ENCODE measurements around the gene TMEM184B.

TMEM184B gene

DNA sequence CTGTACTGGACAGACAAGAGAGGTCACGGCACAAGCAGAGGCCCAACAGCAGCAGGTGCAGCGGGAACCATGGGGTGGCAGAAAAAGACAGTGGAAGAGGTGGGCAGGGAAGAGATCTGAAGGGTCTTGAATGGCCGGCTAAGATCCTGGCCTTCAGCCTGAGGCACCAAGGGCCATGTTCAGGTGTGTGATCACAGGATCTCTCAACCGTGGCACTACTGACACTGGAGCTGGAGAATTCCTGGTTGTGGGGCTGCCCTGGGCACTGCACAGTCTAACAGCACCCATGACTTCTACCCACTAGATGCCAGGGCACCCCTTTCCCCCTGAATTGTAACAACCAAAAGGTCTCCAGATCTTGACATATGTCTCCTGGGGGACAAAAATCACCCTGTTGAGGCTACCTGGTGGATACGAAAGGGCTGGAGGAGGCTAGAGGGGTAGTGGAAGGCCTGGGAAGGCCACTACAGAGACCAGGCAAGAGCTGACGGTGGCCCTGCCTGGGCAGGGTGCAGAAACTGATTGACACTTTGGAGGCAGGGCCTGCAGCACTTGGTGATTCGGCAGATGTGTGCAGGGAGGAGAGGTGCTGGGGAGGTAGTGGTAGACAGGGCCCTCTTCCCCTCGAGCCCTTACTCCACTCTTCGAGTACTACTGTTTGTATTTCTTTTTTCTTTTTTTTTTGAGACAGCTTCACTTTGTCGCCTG is 36.1 kb upstream of the TMEM184B start:
- DNase-seq, result no peak

DNA sequence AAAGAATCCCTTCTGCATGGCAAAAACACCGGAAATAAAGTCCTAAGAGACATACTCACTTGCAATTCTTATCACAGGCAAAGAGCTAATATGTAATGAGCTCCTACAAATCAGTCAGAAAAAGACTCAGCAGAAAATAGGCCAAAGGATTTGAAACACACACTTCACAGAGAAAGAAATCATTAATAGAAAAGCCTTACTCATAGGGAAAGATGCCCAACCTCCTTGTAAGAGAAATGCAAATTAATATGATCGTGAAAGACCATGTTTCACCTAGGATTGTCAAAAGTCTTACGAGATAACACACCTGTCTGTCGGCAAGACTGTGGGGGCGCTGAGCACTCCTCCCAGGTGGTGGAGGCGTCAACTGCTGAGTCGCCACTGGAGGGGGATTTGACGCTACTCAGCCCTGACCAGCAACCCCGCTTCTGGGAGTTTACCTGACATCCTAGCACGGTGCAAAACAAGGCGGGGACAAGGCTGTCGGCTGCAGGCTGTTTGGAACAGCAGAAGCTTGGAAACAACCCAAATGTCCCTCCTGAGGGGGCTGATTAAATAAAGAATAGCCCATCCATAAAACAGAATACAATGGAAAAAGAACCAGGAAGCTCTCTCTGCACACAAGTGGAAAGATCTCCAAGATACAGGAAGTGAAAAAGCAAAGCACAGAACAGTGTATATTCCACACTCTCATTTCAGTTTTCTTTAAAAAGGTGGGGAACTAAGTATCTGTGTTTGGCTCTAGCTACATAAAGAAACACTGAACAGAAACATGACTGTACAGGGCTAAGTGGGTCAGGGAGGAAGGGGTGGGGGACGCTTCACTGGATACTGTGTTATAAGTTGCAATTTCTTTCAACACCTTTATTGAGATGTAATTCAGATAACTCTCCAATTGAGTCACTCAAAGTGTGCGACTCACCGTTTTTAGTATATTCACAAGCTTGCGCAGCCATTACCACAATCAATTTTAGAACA is 33.0 kb upstream of the TMEM184B start:
- DNase-seq, result peak; percentile 27

DNA sequence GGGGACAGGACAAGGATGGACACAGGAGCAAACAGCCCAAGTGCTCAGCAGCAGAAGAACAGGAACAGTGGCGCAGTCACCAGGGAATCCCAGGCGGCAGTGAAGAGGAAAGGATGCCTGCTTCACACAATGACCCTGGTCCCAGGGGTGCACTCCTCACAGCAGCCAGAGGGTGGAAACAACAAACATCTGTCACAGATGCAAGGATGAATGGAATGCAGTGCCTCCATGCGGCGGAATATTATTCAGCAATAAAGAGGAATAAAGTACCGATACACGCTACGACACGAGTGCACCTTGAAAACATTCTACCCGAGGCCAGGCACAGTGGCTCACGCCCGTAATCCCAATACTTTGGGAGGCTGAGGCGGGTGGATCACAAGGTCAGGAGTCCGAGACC is 31.7 kb upstream of the TMEM184B start:
- DNase-seq, result no peak

DNA sequence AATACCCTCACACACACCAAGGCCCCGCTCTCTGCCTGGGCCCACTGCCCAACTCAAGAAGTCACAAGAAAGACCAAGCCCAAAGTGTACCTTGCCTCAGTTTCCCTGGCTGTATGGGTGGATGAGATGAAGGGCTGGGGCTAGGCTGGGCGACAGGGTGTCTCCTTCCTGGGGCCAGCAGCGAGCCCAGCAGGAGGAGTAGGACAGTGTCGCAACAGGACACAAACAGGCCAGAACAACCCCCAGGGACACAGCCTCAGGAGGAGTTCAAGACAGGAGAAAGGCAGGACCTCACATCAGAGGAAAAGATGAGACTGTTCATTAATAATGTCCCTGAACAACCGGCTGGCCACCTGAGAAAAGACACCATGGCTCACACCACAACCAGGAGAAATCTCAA is 31.2 kb upstream of the TMEM184B start:
- DNase-seq, result no peak

DNA sequence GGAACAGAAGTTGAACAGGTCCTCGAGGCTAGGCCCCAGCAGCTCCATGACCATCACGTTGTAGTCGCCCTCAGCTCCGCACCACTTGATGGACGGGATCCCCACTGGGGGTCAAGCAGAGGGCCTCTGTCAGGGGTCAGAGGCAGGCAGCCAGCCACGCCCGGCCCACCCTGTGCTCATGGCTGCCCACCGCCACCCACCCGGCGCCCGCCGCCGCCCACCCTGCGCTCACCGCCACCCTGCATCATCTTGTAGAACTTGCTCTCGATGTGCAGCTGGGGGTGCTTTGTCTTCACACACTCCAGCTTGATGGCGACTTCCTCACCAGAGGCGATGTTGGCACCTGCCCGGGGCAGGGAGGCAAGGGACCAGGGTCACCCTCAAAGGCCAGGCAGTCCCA is 30.1 kb upstream of the TMEM184B start:
- DNase-seq, result no peak

DNA sequence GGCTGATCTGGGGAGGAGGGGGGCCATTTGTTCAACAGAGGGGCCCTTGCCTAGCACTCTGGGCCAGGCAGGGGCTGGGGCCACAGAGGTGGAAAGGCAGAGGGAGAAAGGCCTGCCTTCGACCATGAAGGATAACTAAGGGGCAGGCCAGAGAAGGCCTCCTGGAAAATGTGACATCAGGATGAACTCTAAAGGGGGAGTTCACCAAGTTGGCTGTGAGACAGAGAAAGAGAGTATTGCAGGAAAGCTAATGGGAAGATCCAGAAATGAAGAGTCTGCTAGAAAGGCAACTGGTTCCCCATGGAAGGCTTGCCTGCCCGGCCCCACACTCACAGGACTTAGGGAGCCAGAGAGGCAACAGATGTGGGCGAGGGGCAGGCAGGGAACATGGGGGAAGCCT is 28.1 kb upstream of the TMEM184B start:
- DNase-seq, result no peak

DNA sequence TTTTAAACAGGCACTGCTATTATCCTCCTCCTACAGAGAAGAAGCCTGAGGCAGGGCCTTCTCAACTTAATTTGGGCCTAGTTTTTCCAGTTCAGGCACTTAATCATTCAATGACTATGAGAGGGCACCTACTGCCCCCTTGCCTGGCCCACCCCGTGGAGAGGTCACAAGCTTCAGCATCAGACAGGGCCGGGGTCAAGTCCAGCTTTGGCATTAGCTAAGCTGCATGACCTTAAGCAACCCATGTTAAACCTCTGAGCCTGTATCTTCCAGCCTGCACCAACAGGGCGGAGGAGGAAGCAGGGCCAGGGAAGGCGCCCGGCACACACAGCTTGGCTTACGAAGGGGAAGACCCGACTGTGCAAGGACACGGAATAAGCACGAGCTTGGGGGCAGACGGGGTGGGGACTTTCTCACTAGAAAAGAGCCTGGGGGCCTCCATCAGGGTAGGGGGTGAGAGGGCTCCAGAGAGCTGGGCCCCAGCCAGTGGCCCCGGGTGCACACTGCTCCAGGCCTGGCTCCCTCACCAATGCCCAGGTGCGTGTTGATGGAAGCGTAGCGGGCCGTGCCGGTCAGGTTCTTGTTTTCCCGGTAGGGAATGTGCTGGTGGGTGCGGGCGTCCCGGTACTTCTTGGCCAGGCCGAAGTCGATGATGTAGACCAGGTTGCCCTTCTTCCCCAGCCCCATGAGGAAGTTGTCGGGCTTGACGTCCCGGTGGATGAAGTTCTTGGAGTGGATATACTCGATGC is 27.6 kb upstream of the TMEM184B start:
- no peak for DNase-seq

DNA sequence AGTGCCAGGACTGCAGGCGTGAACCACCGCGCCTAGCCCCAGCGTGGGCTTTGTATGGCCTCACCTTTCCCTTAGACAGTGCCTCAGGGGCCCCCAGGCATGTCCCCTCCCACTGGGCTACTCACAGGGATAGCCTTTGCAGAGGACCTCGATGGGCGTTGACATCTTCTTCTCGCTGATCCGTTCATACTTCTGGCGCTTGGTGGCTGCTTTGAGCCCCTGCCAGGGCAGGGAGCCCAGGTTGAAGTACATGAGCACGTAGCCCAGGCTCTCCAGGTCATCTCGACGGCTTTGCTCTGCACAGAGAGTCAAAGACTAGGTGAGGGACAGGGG is 26.9 kb upstream of the TMEM184B start:
- no peak for DNase-seq

DNA sequence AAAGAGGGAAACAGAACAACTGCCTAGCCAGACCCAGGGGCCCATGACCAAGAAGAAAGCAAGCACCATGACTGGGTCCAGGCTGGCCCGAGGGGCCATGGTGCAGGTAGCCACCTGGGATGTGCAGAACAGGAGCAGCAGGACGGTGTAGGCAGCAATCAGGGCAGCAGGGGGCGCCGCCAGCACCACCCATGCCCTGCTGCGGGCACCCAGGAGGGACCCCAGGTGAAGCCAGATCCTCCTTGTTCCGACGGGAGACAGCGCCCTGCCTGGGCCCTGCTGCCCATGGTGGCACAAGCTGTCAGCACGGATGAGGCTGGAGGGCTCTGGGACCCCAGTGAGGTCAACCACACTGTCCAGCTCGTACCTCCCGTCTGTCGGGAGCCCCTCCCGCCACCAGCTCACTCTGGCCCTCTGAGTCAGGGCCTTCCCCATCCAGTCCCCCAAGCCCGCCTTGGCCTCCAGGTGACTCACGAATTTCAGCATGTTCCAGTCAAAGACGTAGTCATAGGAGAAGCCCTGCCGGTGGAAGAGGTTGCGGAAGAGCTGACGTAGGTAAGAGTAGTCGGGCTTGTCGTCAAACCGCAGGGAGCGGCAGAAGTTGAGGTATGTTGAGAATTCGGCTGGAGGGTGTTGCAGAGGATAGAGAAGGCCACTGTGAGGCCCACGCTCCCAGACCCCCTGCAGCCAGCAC is 25.6 kb upstream of the TMEM184B start:
- peak; percentile 40 for DNase-seq

DNA sequence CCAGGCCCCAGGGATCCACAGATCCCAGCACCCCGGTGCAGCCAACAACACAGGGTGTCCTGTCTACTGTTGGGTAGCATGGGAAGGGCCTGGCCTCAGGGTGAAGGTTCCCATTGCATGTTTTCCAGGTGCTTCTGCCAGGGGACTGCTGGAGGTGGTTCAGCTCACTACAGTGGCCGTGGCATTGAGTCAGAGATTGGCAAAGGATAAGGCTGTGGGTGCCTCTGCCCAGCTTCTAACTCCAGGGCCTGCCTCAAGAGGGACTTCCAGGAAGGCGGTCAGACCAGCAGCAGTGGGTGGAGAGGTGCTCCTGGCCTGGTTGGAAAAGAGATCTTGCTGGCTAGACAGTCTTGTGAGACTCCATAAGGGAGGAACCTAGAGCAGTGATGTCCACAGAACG is 23.6 kb upstream of the TMEM184B start:
- no peak for DNase-seq

DNA sequence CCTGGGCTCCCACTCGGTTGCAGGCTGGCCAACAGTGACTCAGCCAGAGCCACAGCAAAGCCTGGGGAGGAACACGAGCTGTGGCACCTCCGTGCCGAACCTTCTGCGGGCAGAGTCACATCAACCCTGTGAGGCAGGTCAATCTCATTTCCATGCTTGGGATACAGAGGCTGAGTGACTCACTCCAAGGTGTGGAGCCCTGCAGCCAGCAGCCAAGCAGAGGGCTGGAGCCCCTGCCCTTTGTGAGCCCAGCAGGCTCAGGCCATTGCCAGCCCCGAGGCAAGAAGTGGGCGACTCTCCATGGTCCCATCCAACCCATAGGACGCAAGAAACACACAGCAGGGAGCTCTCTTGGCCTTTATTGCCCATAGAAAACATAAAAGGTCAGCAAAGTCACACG is 23.1 kb upstream of the TMEM184B start:
- DNase-seq, result no peak

DNA sequence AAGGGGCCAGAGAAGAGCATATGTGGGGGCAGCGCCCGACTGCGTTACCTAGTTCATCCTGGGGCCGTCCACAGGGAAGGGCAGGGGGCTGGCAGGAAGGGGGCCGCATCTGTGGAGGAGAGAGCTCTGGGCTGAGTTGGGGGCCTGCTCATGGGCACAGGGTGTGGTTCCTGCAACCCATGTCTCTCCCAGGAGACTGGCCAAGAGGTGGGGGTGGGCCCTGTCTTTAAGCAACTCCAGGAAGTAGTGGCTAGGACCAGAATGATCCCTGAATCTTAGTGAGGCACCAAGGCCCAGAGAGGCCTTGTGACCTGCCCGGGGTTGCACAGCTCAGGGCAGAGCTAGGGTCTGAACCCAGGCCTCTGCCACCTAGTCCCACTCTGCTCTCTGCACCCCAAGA is 22.5 kb upstream of the TMEM184B start:
- no peak for DNase-seq

DNA sequence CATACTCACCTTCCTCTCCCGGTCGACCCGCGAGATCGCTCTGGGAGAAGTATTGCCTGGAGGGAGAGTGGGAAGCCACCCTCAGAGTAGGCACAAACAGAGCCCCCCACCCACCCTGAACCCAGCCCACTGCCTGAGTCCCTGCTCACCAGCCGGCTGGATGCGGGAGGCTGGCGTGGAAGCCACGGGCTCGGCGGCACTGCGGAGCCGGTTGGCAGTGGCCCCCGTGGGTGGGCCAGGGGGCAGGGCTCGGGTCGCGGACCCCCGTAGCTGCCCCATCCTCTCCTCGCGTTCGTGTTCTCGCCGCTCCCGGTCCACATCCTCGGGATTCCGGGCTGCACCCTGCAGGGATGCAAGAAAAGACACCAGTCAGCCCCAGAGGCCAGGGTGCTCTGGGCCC is 21.4 kb upstream of the TMEM184B start:
- no peak for DNase-seq

DNA sequence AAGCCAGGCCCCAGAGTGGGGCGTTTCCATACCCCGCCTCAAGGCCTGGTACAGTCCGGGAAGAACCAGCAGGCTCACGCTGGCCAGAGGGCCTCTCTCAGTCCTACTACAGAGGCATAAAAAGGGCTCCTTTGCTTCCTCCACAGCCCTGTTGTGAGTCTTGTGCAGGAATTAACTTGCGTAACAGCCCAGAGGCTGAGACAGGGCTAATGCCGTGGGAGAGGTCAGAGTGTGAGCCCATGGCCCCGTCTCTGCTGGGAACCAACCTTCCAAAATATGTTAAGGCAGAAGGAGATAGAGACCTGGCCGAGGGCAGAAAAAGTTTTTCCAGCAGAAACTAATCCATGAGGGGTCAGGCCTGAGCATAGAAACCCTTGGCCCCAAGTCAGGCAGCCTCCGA is 19.9 kb upstream of the TMEM184B start:
- no peak for DNase-seq

DNA sequence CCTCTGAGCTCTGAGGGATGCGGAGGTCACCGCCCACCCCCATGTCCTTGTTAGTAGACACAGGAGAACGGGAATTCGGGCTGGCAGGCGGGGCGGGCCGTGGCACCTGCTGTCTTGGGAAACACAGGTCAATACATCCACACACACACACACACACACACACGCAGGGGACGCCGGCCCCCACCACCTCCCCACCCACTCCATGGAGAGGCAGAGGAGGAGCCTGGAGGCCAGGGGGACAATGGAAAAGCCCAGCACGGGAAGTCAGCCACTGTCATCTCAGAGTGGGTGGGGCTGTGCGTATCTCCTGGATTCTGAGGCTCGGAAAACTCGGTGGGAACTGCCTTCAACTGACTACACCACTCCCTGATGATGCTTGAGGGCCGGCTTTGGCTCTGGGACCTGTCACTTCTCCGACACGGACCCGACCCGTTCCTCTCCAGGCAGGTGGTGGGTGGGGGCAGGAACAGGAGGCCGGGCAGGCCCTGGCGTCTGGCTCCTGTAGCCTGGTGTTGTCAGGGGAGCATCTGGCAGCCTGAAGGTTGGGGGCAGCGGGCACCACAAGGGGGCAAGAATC is 18.5 kb upstream of the TMEM184B start:
- DNase-seq, result no peak

DNA sequence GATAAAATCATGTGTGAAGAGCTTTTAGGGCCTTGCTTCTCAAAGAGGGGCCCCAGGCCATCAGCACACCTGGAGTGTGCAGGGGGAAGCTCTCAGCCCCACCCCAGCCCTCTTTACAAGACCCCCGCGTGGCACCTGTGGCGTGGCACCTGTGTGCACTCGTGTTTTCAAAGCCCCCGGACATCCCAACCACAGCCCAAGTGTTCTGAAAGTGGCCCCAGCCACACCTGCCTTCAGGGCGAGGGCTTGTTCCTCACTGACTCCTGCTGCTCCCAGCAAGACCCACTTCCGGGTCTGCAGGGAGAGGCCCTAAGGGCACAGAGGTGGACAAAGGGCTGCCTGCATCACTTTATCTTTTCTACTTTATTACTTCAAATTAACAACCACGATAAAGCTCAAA is 17.5 kb upstream of the TMEM184B start:
- no peak for DNase-seq

DNA sequence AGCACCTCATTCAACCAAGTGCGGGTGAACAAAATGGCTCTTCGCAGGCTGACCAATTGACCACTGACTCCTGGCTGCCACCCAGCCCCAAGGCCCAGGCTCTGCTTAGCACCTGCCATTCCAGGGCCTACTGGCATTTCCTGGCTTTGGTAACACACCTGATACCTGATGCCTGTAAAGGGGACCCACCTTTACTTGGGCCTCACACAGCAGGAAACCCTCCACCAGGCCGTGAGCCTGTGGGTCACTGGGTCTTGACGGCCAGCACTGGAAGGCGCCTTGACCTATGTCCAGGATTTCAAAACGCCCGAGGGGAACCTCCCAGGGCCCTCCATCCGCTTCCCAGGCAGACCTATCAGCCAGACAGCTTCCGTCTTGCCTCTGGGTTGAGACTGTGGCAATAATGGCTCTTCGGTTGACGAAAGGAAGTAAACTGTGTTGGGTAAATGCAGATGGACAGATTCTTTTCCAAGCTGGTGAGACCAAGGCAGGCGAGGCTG is 16.8 kb upstream of the TMEM184B start:
- DNase-seq, result no peak

DNA sequence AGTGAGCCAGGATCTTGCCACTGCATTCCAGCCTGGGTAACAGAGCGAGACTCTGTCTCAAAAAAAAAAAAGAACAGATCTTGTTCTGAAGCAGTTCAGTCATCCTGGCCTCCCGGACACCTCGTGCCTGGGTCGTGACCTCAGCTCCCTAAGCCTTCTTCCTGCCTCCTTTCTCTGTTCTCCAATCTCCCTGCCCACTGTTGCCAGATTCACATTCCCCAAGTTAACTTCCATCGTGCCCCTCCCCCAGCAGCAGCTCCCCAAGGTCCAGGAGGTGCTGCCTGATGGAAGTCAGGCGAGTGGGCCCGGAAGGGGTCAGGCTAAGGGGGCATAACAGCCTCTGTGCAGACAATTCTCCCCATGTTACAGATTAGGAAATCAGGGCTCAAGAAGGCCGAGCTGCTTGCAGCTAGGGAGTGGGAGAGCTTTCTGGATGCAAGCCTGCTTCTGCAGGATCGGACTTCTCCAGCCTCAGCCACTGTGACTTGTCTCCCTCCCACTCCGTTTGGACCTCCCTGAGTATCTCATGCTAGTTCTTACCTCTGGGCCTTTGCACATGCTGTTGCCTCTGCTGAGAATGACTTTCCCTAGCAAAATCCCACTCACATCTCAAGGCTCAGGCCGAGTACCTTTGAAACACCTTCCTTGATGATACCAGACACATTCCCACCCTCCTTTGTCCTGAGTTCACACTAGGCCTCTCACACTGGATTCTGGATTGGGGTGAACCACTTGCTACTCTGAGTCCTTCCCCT is 14.3 kb upstream of the TMEM184B start:
- no peak for DNase-seq

DNA sequence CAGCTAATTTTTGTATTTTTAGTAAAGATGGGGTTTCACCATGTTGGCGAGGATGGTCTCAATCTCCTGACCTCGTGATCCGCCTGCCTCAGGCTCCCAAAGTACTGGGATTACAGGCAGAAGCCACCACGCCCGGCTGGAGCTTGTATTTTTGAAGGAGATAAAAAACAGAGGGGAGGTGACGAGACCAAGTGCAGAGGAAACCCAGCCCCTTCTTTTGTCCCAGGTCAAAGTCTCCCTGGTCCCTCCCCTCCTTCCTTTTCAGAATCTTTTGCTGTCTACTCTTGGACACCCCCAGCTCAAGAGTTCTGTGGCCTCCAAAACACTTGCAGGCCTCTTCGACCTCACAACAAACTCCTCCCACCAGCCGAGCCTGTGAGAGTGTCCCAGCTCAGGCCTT is 12.2 kb upstream of the TMEM184B start:
- no peak for DNase-seq

DNA sequence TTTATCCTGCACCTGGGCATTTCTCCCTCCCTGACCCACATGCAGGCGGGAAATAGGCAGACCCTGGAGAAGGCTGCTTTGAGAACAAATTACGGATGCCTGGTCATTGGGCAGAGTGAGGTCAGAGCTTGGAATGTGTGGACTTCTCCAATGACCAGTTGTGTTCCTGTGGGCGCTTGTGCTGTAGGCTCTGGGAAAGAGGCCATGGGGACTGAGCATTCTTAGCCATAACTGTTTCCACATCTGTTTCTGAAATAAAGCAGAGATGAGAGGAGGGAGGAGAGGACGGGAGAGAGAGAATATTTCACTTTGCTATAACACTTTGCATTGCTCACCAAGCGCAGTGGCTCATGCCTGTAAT is 11.2 kb upstream of the TMEM184B start:
- DNase-seq, result no peak

DNA sequence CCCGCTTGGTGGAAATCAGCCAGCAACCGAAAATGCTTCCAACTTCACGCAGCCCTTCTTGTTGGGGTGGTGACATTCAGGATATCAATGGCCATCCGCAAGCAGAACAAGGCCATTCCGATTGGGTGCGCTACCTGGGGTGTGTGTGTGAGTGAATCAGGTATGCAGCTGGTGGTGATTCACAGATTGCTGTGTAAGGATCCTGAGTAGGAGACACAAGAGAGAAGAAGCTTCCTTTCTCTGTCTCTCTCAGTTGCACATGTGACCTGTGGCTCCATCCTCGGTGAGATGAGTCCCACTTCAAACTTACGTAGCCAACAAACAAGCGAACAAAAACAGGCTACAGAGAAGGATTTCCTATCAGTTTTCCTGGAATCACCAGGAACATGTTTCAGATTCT is 9.6 kb upstream of the TMEM184B start:
- no peak for DNase-seq

DNA sequence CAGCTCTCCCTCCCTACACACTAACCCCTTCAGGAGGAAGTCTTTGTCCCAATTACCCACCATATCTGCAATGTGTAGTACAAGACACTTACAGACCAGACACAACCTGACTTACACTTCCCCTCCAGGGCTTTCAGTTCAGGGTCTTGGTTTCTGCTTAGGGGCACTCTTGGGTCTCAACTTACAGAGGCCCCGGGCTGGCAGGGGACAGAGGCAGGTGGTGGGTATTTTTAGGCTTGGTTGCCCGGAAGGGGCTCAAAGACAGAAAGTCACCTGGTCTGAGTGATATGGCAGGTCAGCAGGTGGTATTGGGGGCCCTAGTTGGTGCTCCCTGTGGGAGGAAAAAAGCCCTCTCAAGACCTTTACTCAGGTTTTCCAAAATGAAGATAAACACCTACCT is 3.4 kb upstream of the TMEM184B start:
- no peak for DNase-seq
